G401.6 (cell line): Measurements from ENCODE around the gene CPT1B.

Experiments
- FAIRE-seq: peaks from 2 replicates; lab custom pipeline; 2012; peaks lifted over from hg19 to GRCh38; lab: Jason Lieb, UNC

CPT1B gene

GRCh38 chr22:50569041-50569459 lies 9.2 kb downstream of the CPT1B start:
- FAIRE-seq: no peak

- no peak for FAIRE-seq
Observed at GRCh38 chr22:50568626-50569025, 9.6 kb downstream of the CPT1B start.

DNA sequence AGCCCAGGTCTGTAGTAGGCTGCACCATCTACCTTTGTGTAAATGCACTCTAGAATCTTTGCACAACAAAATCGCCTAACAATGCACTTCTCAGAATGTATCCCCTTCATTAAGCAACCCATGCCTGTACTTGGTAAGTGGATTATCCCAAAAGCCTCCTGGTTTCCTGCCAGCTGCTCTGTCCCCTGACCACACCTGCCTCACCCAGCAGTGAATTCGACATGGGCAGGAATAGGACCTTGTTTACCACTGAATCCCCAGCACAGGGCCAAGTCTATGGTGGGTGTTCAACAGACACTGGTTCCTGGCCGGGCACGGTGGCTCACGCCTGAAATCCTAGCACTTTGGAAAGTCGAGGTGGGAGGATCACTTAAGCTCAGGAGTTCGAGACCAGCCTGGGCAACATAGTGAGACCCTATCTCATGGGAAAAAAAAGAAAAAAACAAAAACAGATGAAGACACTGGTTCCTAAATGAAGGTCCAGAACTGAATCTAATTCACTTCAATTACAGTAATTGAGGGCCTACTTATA lies 10.4 kb downstream of the CPT1B start:
- FAIRE-seq: no peak

GRCh38 chr22:50564289-50564688 lies 13.9 kb downstream of the CPT1B start:
- FAIRE-seq: no peak

DNA sequence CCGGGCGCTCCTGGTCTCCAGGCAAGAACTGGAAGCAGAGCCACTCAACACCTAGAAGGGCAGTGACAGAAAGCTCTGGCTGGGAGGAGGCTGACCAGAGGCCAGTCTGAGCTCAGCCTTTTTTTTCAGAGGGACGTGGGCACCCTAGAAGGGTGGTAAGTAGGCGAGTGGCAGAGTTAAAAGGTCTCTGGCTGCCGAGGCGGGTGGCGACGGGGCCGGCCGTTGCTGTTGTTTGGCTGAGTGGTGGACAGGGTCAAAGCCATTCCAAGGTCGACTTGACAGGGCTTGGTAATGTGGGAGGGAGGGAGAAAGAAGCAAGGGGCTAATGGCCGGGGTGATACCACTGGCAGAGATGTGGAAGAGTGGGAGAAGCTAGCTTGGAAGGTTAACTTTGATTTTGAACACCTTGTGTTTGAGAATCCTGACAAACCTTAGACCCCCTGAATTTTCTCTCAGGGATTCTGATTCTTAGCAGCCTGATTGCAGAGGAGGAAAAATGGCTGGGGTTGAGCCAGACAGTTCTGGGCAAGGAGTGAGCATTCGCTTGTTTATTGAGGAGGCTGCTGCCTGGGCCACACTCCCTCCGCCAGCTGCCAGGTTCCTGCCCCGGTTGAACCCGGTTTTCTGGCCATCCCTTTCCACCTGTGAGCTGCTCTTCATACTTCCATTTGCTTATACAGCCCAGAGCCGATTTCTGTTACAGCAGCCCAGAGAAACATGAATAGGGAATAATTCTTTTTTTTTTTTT lies 14.6 kb downstream of the CPT1B start:
- no peak for FAIRE-seq

- peak; percentile 87 for FAIRE-seq
Observed at GRCh38 chr22:50562523-50563412, 15.5 kb downstream of the CPT1B start, which contains the start of gene SYCE3. TSS of gene SYCE3 (minus strand) at chr22:50562919. CDS start at chr22:50556405, 6,514 bp downstream.

DNA sequence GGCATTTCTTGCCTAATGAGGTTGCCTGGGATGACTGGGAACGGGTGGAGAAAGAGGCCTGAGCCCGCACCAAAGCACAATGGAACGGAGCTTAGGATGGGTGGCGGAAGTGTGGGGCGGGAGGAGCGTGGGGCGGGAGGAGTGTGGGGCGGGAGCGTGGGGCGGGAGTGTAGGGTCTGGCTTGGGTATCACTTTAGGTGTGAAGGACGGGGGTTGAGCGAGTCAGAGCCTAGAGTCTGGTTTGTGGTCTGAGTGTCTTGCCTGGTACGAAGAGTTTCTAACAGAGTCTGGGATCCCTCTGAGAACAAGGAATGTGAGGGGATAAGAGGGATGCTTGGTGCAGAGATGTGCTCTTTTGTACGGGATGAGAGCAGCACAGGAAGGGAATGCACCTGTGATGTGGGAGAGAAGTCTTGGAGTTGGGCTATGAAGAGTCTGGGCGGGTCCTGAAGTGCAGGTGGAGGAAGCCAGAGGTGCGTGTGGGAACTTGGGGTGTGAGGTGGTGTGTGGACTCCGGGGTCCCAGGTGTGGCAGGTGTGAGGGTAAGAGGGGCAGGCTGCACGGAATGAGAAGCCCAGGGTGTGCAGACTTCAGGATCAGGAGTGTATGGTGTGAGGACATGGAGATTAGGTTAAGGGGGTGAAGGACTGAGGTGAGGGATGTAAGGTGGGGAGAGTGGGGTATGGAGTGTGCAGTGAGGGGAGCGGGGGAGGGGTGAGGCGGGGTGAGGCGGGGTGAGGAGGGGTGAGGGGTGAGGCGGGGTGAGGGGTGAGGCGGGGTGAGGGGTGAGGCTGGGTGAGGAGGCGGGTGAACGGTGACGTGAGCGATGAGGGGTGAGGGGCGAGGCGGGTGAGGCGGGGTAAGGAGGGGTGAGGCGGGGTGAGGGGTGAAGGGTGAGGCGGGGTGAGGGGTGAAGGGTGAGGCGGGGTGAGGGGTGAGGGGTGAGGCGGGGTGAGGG lies 16.5 kb downstream of the CPT1B start:
- FAIRE-seq: no peak

DNA sequence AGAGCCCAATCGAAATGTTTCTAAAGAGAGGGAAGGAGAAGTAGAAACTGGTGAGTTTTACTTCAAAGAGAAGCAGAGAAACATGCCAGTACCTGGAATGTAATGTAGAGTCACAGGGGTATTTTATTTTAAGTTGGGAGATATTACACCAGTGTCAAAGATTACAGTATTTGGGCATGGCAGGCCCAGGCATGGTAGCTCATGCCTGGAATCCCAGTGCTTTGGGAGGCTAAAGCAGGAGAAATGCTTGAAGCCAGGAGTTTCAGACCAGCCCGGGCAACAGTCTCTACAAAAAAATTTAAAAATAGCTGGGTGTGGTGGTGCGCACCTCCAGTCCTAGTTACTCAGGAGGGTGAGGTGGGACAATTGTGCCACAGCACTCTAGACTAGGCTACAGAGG lies 18.2 kb downstream of the CPT1B start:
- no peak for FAIRE-seq

DNA sequence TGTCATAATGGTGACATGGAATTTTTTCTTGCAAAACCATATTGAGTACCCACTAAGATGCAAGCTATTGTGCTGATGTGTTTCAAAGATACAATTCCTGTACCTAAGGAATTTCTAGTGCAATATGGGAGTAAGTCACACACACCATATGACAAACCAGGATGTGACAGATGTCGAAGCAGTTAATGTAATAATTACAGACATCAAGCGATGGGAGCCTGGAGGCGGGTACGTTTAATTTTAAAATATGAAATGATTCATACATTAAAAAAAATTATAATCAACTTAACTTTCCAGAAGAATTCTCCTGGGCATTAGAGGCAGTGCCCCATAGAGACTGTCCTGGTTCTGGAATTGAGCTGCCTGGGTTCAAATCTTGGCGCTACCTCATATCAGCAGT lies 21.5 kb downstream of the CPT1B start:
- FAIRE-seq: no peak

DNA sequence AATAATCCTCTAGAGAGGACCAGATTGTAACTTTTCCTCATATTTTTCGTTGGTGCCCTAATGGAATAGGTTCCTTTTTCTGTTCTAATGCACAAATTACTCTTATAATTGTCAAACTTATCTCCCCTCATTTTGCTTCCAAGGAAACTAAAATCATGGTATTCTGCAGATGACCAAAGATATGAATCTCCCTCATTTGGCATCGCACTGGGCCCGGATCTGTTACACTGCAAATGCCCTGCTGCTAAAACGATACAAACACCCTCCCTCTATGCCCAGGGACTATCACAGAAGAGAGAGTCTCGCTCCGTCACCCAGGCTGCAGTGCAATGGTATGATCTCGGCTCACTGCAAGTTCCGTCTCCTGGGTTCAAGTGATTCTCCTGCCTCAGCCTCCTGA lies 24.9 kb downstream of the CPT1B start:
- FAIRE-seq: no peak

DNA sequence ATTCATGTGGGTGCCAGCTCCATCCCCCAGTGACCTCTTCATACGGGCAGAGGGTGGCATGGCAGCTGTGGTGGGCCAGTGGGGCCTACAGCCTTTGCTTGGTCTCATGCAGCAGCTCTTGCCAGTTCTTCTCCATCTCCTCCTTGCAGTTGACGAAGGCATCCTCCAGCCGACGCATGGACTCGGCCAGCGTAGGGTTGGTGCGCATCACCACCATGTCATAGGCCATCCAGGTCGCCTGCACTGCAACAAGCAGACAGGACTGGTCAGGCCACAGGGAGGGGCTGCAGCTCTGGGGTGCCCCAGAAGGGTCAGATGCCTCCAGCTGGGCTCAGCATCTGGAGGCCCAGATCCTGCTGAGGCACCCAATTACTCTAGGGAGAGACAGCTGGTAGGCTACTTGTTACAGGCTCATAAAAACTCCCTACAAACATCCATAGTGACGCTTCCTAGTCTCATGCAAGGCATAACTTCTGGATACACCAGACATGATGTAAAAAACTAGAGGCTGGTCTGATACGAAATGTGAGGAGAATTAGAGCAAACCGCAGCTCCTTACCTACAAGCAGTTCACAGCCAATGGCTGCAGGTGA lies 27.0 kb downstream of the CPT1B start:
- no peak for FAIRE-seq

DNA sequence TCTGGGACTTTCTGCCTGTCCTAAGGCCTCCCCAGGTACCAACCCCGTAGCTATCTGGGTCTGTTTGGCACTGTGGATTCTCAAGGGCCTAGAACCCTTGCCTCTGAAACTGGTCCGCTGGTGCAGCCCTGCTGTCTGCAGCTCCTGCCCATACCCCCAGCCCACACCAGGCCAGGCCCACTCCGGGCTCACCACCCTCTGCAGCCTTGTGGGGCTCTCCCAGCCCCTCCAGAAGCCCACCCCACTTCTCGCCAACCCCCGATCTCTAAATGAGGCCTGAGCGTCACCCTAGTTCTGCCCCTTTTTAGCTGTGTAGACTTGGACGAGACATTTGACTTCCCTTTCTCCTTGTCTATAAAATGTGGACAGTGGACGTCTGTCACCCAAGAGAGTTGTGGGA lies 27.8 kb downstream of the CPT1B start:
- no peak for FAIRE-seq

DNA sequence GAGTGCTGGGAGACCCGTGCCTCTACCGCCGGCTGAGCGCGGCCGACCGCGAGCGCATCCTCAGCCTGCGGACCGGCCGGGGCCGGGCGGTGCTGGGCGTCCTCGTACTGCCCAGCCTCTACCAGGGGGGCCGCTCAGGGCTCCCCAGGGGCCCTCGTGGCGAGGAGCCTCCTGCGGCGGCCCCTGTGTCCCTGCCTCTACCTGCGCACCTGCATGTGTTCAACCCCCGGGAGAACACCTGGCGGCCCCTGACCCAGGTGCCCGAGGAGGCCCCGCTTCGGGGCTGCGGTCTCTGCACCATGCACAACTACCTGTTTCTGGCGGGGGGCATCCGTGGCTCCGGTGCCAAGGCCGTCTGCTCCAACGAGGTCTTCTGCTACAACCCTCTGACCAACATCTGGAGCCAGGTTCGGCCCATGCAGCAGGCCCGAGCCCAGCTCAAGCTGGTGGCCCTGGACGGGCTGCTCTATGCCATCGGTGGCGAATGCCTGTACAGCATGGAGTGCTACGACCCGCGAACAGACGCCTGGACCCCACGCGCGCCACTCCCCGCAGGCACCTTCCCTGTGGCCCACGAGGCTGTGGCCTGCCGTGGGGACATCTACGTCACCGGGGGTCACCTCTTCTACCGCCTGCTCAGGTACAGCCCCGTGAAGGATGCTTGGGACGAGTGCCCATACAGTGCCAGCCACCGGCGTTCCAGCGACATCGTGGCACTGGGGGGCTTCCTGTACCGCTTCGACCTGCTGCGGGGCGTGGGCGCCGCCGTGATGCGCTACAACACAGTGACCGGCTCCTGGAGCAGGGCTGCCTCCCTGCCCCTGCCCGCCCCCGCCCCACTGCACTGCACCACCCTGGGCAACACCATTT lies 29.1 kb downstream of the CPT1B start:
- FAIRE-seq: no peak

GRCh38 chr22:50548040-50548920 lies 29.9 kb downstream of the CPT1B start:
- FAIRE-seq: no peak

GRCh38 chr22:50547263-50547985 lies 30.8 kb downstream of the CPT1B start:
- no peak for FAIRE-seq

DNA sequence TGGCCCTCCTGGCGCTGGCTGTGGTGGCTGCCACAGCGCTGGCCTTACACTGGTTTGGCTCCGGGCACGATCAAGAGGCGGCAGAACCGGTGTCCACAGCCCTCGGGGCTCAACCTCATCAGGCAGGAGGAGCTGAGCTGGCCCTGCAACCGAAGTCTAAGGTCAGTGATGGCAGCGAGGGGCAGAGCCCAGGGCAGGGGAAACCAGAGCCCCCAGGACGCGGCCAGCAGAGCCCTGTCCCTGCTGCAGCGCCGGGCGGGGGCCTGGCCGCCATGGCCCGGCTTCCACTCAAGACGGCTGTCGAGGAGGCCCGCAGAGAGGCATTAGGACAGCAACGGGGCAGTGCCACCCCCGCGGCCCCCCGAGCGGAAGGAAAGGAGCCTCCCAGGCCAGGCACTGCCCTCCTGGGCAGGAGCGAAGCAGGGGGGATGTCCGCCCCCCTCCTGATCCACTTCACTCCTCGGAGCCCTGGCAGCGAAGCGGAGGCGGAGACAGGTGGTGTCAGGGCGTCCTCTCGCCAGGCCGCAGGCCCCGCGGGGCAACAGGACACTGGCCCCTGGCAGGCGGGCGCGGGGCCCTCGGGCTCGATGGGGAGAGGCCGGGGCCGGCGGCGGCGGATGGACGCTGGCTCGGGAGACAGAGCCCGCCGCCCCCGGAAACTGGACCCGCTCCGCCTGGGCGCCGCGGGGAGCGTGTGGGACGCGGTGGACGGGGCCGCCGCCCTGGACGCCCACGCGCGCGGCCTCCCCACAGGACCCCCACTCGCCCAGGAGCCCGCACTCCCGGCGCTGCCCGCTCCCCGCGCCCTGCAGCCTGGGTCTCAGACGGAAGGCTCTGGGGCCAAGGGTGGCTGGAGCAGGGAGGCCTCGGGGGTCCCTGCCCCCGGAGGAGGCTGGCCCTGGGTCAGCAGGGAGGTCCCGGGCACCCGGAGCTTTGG lies 31.6 kb downstream of the CPT1B start:
- no peak for FAIRE-seq

- FAIRE-seq: no peak
Observed at GRCh38 chr22:50545522-50546325, 32.5 kb downstream of the CPT1B start, which contains the start of gene KLHDC7B. TSS of gene KLHDC7B (plus strand) at chr22:50545899. CDS start at chr22:50546244, 345 bp downstream.
